Uterus (tissue), 4 donors: ENCODE data around the gene PIP5K1C. TPM values are rescaled to one million over a fixed set of nuclear protein-coding genes. Genes with fewer than 3 reads are reported as not detected.

Experiments used
- DNase-seq, 2 donors: peaks; one replicate each; pipeline ENCODE4 v3.0.0-alpha.2; 2019 to 2020
- H3K27ac ChIP-seq, 2 donors: fragments of 200-600 bp; sonication (generic); 1 replicate in 1 of 2; 2 replicates in 1 of 2; pipeline ENCODE4 v1.5.1; 2016 to 2018
- H3K27me3 ChIP-seq, 2 donors: fragments of 200-600 bp; sonication (generic); one replicate each; pipeline ENCODE4 v1.5.1; 2018 to 2019; ENCODE audit warnings: control low read depth in 1 of 2
- H3K36me3 ChIP-seq, 2 donors: fragments of 200-600 bp; sonication (generic); one replicate each; pipeline ENCODE4 v1.5.1; 2019; ENCODE audit warnings: control low read depth in 1 of 2
- H3K4me1 ChIP-seq, 2 donors: fragments of 200-600 bp; sonication (generic); one replicate each; pipeline ENCODE4 v1.5.1; 2018 to 2019; ENCODE audit warnings: control low read depth in 1 of 2
- H3K4me3 ChIP-seq, 2 donors: fragments of 200-600 bp; sonication (generic); 1 replicate in 1 of 2; 2 replicates in 1 of 2; pipeline ENCODE4 v1.5.1; 2018 to 2019; ENCODE audit warnings: mild to moderate bottlenecking in 1 of 2
- H3K9me3 ChIP-seq, 2 donors: fragments of 200-600 bp; sonication (generic); one replicate each; pipeline ENCODE4 v1.5.1; 2019; ENCODE audit warnings: control low read depth in 1 of 2
- POLR2A ChIP-seq, 2 donors: fragments of 450-650 bp; IDR thresholded peaks; one replicate each; pipeline ENCODE4 v1.6.1; 2016; ENCODE audit warnings: antibody characterized with exemption in 2 of 2, mild to moderate bottlenecking in 1 of 2, moderate library complexity in 1 of 2
- intact Hi-C: fragments of 100-400 bp; cut with DNase I; formaldehyde crosslinking; loops from one replicate; pipeline ENCODE4 v1.15.1; 2023; ENCODE audit warnings: low total_unique reads
- total RNA-seq, 4 donors: library from RNA; depleted of rRNA in 3 of 4; stranded (reverse); fragments of >200 nt in 3 of 4; gene quantifications; one replicate each; pipeline versions ENCODE4 v1.1.0 to v1.2.4, GENCODE V29; 2014 to 2023
- TF ChIP-seq, protein P1 (sequence below), 4 experiments: fragments of 200-600 bp in 2 of 4; fragments of 450-650 bp in 2 of 4; sonication (generic) in 2 of 4; IDR thresholded peaks; one replicate each; pipeline ENCODE4 v1.5.1; 2016 to 2019; ENCODE audit warnings: antibody characterized with exemption in 4 of 4, mild to moderate bottlenecking in 2 of 4, moderate library complexity in 1 of 4
- donor health status: DM: yes; HTN: yes; CAD: no.

PIP5K1C gene
- total RNA-seq, 4 donors from 2014 or later = 6.2 to 77.5 (median 33.2) TPM

DNA sequence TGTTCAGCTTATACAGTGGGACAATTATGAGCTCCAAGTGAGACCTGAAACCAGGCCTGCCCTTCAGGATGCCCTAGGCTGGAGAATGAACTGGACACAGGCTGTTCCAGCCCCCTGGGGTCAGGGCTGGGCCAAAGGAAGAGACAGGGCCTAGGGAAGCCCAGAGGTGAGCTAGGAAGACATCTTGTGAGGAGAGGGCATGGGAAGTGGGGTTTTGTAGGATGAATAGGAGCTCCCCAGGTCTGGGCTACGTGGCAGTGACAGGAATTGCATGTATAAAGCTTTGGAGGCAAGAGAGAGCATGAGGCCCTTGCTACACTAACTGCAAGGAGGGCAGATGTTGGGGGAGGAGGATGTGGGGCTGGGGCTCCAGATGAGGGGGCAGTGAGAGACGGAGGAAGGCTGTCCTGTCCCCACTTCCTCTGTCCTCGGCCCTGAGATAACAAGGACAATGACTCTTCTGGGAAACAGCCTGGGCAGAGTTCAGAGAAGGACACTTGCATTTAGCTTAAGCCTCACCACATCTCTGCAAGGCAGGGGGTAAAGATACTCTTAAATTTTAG is 92.1 kb downstream of the PIP5K1C start:
- intact Hi-C loops = no loop called here
- no peaks in the 10 kb centered on the region for H3K36me3 ChIP-seq
- TF ChIP-seq POLR2A (IDR thresholded peaks at IDR 0.05) = no peak
- TF ChIP-seq, protein P1, sequence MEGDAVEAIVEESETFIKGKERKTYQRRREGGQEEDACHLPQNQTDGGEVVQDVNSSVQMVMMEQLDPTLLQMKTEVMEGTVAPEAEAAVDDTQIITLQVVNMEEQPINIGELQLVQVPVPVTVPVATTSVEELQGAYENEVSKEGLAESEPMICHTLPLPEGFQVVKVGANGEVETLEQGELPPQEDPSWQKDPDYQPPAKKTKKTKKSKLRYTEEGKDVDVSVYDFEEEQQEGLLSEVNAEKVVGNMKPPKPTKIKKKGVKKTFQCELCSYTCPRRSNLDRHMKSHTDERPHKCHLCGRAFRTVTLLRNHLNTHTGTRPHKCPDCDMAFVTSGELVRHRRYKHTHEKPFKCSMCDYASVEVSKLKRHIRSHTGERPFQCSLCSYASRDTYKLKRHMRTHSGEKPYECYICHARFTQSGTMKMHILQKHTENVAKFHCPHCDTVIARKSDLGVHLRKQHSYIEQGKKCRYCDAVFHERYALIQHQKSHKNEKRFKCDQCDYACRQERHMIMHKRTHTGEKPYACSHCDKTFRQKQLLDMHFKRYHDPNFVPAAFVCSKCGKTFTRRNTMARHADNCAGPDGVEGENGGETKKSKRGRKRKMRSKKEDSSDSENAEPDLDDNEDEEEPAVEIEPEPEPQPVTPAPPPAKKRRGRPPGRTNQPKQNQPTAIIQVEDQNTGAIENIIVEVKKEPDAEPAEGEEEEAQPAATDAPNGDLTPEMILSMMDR (IDR thresholded peaks at IDR 0.05) = no peak
- H3K9me3 ChIP-seq = no peaks in the 10 kb centered on the region
- no peaks in the 10 kb centered on the region for H3K27me3 ChIP-seq
- peaks cover 0 to 14% of the 10 kb centered on the region in 2 donors for H3K4me1 ChIP-seq
- peak overlapping the region; percentile 71 to 82 for H3K27ac ChIP-seq
- H3K4me3 ChIP-seq = no peak overlapping the region
- DNase-seq = no peak

DNA sequence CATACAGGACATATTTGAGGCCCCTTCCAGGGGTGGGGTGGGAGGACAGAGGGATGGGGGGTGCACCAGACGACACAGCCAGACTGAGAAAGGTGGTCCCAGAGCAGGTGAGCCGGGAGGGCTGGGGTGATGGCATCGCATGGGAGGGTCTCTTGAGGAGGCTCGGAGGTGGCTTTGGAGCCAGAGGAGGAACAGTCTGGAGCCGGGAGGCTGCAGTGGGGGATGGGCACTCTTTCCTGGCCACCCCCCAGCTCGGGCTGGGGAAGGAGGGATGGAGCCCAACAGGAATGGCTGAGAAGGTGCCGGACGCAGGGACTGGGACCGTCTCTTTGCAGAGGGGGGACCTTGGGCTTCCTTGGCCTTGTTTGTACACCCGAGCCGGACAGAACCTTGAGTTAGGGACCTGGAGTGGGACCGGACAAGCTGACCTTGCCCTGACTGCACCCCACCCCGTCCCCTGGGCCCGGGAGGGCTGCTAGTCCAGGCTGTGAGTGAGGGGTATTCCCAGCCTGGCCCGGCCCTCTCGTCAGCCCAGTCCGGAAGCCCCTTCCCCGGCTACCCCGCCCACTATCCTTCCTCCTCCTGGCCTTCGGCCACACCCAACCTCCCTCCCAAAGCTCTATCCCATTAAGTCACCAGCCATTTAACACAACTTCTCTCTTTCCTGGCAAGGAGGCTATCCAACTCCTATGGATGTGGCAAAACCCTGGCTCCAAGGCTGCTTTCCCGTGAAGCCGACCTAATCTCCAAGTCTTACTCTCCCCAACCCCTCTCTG is 92.8 kb downstream of the PIP5K1C start:
- intact Hi-C loops = no loop called here
- H3K4me1 ChIP-seq = peaks cover 0 to 14% of the 10 kb centered on the region in 2 donors
- H3K4me3 ChIP-seq = peak overlapping the region; percentile 37 to 42
- DNase-seq = peak in 1 of 2 donors; percentile 60
- H3K9me3 ChIP-seq = no peaks in the 10 kb centered on the region
- TF ChIP-seq POLR2A (IDR thresholded peaks at IDR 0.05) = no peak
- TF ChIP-seq, protein P1 (IDR thresholded peaks at IDR 0.05) = no peak
- H3K27ac ChIP-seq = peak overlapping the region; percentile 71 to 82
- no peaks in the 10 kb centered on the region for H3K27me3 ChIP-seq
- no peaks in the 10 kb centered on the region for H3K36me3 ChIP-seq

DNA sequence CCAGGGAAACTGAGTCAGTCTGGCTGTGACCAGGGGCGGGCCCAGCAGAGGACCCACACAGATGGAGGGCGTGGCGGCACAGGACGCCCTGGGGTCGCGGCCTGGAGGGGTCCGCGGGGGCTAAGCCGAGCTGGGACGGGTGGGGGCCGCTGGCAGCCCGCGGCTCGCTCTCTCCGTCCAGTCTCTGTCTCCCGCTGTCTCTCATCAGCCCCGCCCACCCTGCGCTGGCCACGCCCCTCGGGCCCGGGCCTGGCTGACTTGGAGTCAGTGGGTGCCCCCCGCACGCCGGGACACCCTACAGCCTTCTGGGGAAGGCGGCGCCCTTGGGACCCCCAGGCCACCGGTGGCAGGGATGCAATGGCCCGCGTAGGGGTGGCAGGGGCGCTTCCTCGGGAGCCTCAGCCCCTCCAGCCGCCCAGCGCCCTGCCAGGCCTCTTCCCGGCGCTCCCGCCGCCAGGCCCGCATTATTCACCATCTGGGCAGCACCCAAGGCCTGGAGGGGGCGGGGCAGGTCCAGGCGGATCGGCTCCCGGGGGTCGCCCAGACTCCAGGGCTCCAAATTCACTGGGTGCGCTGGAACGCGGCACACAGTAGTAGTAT is 93.5 kb downstream of the PIP5K1C start, which contains the start of gene TBXA2R:
Gene TBXA2R (minus strand): TSS at position 186 of the 600 bp plus-strand sequence. CDS start 6,241 bp downstream, outside the sequence.
- peaks cover 0 to 14% of the 10 kb centered on the region in 2 donors for H3K4me1 ChIP-seq
- peak; percentile 83 to 86 for DNase-seq
- intact Hi-C loops = no loop called here

DNA sequence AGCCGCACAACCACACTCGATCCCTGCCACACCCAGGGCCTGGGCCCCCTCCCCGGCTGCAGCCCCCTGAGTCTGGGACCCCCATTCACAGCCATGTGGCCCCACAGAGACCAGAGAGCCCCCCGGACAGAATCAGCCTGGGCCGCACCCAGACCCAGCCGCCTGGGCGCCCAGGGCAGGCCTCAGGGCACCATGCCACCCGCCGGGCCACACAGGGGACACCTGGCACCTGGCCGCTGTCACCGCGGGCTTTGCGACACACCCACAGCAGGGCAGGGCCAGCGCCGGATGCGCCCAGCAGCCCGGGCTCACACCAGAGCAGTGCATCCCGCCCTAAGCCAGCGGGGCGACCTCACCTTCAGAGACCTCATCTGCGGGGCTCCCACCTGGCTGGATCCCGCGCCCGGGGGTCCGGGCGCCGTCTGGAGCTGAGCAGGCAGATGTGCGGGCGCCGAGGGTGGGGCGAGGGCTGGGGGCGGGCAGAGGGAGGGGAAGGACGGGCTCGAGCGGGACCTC is 94.0 kb downstream of the PIP5K1C start:
- Histone ChIP-seq H3K9me3 (no peaks in the 10 kb centered on the region), H3K36me3 (no peaks in the 10 kb centered on the region), H3K27me3 (no peaks in the 10 kb centered on the region), H3K27ac (peak overlapping the region; percentile 71 to 82), H3K4me1 (peaks cover 0 to 14% of the 10 kb centered on the region in 2 donors), H3K4me3 (peak overlapping the region; percentile 37 to 42)
- intact Hi-C loops = no loop called here
- TF ChIP-seq, protein P1 (IDR thresholded peaks at IDR 0.05) = no peak
- TF ChIP-seq POLR2A (IDR thresholded peaks at IDR 0.05) = no peak
- no peak for DNase-seq

More for the DNA sequence above, 93.5 kb downstream of the PIP5K1C start, which contains the start of gene TBXA2R:
- peak within 1 kb of the TSS; percentile 37 to 42 for H3K4me3 ChIP-seq
- TF ChIP-seq, protein P1 (IDR thresholded peaks at IDR 0.05) = no peak
- peak in 1 of 2 donors; percentile 50 for TF ChIP-seq POLR2A (IDR thresholded peaks at IDR 0.05)
- H3K27ac ChIP-seq = peak within 1 kb of the TSS; percentile 71 to 82
- no peaks in the 10 kb centered on the region for H3K9me3 ChIP-seq
- no peaks in the 10 kb centered on the region for H3K36me3 ChIP-seq
- H3K27me3 ChIP-seq = no peaks in the 10 kb centered on the region
